HG02798 (cell line): ENCODE measurements around the gene IZUMO2.
"Not testable (repeated sequence)": the region's sequence is repeated elsewhere in the genome, so short reads cannot be mapped to it uniquely, and the experiment has no call there.

Experiments used
- ATAC-seq: cut with Tn5 transposase; IDR thresholded peaks from one replicate; pipeline ENCODE4 v1.9.1; 2021; ENCODE audit warnings: mild to moderate bottlenecking; ENCODE audit not compliant: unreplicated experiment, poor library complexity

The IZUMO2 gene

GRCh38 chr19:50140118-50140845 lies 22.8 kb downstream of the IZUMO2 start:
- not testable (repeated sequence) for ATAC-seq

- ATAC-seq = not testable (repeated sequence)
Observed at GRCh38 chr19:50136603-50137365, 26.3 kb downstream of the IZUMO2 start.

GRCh38 chr19:50135856-50136602 lies 27.1 kb downstream of the IZUMO2 start:
- not testable (repeated sequence) for ATAC-seq

- not testable (repeated sequence) for ATAC-seq
Observed at GRCh38 chr19:50134777-50135719, 28.0 kb downstream of the IZUMO2 start.

GRCh38 chr19:50133518-50134492 lies 29.3 kb downstream of the IZUMO2 start:
- not testable (repeated sequence) for ATAC-seq

- ATAC-seq = not testable (repeated sequence)
Observed at GRCh38 chr19:50104012-50104411, 59.1 kb downstream of the IZUMO2 start.

- ATAC-seq = not testable (repeated sequence)
Observed at GRCh38 chr19:50103405-50103804, 59.7 kb downstream of the IZUMO2 start.
